ENCODE measurements around the gene B4GALNT1.

DNA sequence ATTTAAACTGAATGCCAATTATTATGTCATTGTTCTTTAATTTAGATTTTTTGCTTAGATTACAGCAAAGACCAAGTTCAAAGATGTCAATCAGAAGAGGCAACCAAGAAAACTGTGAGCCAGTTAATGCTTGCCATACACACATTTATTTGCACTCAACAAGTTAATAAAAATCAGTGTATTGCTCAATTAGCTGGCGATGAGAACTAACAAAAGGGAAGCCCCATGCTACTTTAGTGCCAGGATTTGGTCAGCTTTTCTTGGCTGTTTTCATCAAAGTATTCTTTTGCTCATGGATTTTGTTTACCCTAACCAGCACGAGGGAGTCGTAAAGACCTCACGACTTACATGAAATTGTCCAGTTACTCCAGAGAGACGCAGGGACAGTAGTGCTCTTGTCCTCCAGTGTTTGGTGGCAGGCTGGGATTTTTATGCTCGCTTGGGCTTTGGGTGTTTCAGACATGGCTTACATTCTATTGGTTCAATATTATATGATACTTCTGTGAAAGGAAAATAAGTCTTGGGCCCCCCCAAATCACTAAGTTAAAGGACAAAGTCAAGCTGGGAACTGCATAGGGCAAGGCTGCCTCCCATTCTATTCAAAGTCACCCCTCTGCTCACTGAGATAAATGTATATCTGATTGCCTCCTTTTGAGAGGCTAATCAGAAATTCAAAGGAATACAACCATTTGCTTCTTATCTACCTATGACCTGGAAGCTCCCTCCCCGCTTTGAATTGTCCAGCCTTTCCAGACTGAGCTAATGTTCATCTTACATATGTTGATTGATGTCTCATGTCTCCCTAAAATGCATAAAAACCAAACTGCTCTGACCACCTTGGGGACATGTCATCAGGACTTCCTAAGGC is 7.4 kb upstream of the B4GALNT1 start:
- TF ChIP-seq POLR2A (IDR thresholded peaks at IDR 0.05) = no peak
- TF ChIP-seq, protein P1, sequence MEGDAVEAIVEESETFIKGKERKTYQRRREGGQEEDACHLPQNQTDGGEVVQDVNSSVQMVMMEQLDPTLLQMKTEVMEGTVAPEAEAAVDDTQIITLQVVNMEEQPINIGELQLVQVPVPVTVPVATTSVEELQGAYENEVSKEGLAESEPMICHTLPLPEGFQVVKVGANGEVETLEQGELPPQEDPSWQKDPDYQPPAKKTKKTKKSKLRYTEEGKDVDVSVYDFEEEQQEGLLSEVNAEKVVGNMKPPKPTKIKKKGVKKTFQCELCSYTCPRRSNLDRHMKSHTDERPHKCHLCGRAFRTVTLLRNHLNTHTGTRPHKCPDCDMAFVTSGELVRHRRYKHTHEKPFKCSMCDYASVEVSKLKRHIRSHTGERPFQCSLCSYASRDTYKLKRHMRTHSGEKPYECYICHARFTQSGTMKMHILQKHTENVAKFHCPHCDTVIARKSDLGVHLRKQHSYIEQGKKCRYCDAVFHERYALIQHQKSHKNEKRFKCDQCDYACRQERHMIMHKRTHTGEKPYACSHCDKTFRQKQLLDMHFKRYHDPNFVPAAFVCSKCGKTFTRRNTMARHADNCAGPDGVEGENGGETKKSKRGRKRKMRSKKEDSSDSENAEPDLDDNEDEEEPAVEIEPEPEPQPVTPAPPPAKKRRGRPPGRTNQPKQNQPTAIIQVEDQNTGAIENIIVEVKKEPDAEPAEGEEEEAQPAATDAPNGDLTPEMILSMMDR (IDR thresholded peaks at IDR 0.05) = no peak

All from body of pancreas (tissue), 4 donors.